Measurements from ENCODE around the gene MSRB3.

- TF ChIP-seq, protein P1, sequence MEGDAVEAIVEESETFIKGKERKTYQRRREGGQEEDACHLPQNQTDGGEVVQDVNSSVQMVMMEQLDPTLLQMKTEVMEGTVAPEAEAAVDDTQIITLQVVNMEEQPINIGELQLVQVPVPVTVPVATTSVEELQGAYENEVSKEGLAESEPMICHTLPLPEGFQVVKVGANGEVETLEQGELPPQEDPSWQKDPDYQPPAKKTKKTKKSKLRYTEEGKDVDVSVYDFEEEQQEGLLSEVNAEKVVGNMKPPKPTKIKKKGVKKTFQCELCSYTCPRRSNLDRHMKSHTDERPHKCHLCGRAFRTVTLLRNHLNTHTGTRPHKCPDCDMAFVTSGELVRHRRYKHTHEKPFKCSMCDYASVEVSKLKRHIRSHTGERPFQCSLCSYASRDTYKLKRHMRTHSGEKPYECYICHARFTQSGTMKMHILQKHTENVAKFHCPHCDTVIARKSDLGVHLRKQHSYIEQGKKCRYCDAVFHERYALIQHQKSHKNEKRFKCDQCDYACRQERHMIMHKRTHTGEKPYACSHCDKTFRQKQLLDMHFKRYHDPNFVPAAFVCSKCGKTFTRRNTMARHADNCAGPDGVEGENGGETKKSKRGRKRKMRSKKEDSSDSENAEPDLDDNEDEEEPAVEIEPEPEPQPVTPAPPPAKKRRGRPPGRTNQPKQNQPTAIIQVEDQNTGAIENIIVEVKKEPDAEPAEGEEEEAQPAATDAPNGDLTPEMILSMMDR (IDR thresholded peaks at IDR 0.05), result no peak
- no peak for TF ChIP-seq POLR2A (IDR thresholded peaks at IDR 0.05)
These were observed 181.1 kb downstream of the MSRB3 start for GRCh38 chr12:65459545-65459944.

Measured in esophagus squamous epithelium (tissue), 4 donors.